ENCODE results near the gene DIP2B. TPM values are rescaled to one million over a fixed set of nuclear protein-coding genes. Genes with fewer than 3 reads are reported as not detected.

The DIP2B gene
- total RNA-seq, 1 experiment from 2014 or later = 26.1 TPM

DNA sequence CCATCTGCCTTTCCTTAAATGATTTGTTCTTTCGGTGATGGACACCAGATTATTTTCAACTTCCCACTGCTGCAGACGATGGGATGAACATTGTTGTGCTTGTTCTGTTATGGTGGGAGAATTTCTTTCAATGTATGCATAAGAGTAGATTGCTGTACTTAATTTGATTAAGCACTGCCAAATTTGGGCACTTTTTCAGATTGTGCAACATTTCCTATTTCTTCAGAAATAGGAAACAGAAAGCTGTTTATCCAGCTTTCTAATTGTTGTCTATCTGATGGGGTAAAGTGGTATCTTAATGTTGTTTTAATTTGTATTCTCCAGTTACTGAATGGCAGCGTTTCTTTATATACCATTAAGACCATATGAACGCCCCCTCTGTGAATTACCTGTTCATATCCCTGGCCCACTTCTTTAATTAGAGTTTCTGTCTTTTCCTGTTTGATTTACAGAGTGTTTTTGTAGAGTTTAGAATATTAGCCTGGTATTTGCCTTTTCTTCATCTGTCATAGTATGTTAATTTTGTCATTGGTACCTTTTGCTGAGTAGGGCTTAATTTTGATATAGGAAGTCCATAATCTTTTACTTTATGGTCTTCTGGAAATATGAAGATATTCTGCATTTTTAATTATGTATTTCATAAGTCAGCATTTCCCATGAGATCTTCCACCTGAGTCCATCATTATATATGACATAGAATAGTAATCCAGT, 59.6 kb downstream of the DIP2B start:
- H3K4me1 Mint-ChIP-seq = peaks cover 14% of the 10 kb centered on the region
- H3K27me3 Mint-ChIP-seq (ENCODE audit: low read depth) = no peaks in the 10 kb centered on the region
- no peak for DNase-seq (ENCODE audit: low spot score)
- TF ChIP-seq, protein P1, sequence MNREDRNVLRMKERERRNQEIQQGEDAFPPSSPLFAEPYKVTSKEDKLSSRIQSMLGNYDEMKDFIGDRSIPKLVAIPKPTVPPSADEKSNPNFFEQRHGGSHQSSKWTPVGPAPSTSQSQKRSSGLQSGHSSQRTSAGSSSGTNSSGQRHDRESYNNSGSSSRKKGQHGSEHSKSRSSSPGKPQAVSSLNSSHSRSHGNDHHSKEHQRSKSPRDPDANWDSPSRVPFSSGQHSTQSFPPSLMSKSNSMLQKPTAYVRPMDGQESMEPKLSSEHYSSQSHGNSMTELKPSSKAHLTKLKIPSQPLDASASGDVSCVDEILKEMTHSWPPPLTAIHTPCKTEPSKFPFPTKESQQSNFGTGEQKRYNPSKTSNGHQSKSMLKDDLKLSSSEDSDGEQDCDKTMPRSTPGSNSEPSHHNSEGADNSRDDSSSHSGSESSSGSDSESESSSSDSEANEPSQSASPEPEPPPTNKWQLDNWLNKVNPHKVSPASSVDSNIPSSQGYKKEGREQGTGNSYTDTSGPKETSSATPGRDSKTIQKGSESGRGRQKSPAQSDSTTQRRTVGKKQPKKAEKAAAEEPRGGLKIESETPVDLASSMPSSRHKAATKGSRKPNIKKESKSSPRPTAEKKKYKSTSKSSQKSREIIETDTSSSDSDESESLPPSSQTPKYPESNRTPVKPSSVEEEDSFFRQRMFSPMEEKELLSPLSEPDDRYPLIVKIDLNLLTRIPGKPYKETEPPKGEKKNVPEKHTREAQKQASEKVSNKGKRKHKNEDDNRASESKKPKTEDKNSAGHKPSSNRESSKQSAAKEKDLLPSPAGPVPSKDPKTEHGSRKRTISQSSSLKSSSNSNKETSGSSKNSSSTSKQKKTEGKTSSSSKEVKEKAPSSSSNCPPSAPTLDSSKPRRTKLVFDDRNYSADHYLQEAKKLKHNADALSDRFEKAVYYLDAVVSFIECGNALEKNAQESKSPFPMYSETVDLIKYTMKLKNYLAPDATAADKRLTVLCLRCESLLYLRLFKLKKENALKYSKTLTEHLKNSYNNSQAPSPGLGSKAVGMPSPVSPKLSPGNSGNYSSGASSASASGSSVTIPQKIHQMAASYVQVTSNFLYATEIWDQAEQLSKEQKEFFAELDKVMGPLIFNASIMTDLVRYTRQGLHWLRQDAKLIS (CRISPR knock-in tag; IDR thresholded peaks at IDR 0.05; ENCODE audit: borderline replicate concordance) = no peak
- TF ChIP-seq, protein P2, sequence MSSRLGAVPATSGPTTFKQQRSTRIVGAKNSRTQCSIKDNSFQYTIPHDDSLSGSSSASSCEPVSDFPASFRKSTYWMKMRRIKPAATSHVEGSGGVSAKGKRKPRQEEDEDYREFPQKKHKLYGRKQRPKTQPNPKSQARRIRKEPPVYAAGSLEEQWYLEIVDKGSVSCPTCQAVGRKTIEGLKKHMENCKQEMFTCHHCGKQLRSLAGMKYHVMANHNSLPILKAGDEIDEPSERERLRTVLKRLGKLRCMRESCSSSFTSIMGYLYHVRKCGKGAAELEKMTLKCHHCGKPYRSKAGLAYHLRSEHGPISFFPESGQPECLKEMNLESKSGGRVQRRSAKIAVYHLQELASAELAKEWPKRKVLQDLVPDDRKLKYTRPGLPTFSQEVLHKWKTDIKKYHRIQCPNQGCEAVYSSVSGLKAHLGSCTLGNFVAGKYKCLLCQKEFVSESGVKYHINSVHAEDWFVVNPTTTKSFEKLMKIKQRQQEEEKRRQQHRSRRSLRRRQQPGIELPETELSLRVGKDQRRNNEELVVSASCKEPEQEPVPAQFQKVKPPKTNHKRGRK (CRISPR knock-in tag; IDR thresholded peaks at IDR 0.05; ENCODE audit: borderline replicate concordance) = no peak
- TF ChIP-seq FOXJ3 (CRISPR knock-in tag; IDR thresholded peaks at IDR 0.05; ENCODE audit: borderline replicate concordance) (no peak), NFYB (CRISPR knock-in tag; conservative IDR thresholded peaks at IDR 0.05; ENCODE audit: low read depth) (no peak), ZNF416 (CRISPR knock-in tag; IDR thresholded peaks at IDR 0.05) (no peak), ZNF263 (CRISPR knock-in tag; IDR thresholded peaks at IDR 0.05; ENCODE audit: low read depth) (no peak), IRF2 (CRISPR knock-in tag; IDR thresholded peaks at IDR 0.05; ENCODE audit: borderline replicate concordance, low read depth) (no peak), ETV6 (CRISPR knock-in tag; IDR thresholded peaks at IDR 0.05) (no peak), NR2C2 (CRISPR knock-in tag; IDR thresholded peaks at IDR 0.05) (no peak), GTF2I (CRISPR knock-in tag; conservative IDR thresholded peaks at IDR 0.05) (no peak)
- TF ChIP-seq, protein P3, sequence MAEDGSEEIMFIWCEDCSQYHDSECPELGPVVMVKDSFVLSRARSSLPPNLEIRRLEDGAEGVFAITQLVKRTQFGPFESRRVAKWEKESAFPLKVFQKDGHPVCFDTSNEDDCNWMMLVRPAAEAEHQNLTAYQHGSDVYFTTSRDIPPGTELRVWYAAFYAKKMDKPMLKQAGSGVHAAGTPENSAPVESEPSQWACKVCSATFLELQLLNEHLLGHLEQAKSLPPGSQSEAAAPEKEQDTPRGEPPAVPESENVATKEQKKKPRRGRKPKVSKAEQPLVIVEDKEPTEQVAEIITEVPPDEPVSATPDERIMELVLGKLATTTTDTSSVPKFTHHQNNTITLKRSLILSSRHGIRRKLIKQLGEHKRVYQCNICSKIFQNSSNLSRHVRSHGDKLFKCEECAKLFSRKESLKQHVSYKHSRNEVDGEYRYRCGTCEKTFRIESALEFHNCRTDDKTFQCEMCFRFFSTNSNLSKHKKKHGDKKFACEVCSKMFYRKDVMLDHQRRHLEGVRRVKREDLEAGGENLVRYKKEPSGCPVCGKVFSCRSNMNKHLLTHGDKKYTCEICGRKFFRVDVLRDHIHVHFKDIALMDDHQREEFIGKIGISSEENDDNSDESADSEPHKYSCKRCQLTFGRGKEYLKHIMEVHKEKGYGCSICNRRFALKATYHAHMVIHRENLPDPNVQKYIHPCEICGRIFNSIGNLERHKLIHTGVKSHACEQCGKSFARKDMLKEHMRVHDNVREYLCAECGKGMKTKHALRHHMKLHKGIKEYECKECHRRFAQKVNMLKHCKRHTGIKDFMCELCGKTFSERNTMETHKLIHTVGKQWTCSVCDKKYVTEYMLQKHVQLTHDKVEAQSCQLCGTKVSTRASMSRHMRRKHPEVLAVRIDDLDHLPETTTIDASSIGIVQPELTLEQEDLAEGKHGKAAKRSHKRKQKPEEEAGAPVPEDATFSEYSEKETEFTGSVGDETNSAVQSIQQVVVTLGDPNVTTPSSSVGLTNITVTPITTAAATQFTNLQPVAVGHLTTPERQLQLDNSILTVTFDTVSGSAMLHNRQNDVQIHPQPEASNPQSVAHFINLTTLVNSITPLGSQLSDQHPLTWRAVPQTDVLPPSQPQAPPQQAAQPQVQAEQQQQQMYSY (CRISPR knock-in tag; IDR thresholded peaks at IDR 0.05) = no peak
- TF ChIP-seq, protein P4, sequence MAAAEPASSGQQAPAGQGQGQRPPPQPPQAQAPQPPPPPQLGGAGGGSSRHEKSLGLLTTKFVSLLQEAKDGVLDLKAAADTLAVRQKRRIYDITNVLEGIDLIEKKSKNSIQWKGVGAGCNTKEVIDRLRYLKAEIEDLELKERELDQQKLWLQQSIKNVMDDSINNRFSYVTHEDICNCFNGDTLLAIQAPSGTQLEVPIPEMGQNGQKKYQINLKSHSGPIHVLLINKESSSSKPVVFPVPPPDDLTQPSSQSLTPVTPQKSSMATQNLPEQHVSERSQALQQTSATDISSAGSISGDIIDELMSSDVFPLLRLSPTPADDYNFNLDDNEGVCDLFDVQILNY (CRISPR knock-in tag; IDR thresholded peaks at IDR 0.05) = no peak
- TF ChIP-seq, protein P5, sequence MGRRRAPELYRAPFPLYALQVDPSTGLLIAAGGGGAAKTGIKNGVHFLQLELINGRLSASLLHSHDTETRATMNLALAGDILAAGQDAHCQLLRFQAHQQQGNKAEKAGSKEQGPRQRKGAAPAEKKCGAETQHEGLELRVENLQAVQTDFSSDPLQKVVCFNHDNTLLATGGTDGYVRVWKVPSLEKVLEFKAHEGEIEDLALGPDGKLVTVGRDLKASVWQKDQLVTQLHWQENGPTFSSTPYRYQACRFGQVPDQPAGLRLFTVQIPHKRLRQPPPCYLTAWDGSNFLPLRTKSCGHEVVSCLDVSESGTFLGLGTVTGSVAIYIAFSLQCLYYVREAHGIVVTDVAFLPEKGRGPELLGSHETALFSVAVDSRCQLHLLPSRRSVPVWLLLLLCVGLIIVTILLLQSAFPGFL (CRISPR knock-in tag; IDR thresholded peaks at IDR 0.05; ENCODE audit: borderline replicate concordance) = no peak
- TF ChIP-seq, protein P6, sequence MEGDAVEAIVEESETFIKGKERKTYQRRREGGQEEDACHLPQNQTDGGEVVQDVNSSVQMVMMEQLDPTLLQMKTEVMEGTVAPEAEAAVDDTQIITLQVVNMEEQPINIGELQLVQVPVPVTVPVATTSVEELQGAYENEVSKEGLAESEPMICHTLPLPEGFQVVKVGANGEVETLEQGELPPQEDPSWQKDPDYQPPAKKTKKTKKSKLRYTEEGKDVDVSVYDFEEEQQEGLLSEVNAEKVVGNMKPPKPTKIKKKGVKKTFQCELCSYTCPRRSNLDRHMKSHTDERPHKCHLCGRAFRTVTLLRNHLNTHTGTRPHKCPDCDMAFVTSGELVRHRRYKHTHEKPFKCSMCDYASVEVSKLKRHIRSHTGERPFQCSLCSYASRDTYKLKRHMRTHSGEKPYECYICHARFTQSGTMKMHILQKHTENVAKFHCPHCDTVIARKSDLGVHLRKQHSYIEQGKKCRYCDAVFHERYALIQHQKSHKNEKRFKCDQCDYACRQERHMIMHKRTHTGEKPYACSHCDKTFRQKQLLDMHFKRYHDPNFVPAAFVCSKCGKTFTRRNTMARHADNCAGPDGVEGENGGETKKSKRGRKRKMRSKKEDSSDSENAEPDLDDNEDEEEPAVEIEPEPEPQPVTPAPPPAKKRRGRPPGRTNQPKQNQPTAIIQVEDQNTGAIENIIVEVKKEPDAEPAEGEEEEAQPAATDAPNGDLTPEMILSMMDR (IDR thresholded peaks at IDR 0.05) = no peak
- TF ChIP-seq, protein P7, sequence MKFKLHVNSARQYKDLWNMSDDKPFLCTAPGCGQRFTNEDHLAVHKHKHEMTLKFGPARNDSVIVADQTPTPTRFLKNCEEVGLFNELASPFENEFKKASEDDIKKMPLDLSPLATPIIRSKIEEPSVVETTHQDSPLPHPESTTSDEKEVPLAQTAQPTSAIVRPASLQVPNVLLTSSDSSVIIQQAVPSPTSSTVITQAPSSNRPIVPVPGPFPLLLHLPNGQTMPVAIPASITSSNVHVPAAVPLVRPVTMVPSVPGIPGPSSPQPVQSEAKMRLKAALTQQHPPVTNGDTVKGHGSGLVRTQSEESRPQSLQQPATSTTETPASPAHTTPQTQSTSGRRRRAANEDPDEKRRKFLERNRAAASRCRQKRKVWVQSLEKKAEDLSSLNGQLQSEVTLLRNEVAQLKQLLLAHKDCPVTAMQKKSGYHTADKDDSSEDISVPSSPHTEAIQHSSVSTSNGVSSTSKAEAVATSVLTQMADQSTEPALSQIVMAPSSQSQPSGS (CRISPR knock-in tag; IDR thresholded peaks at IDR 0.05; ENCODE audit: borderline replicate concordance, low read depth) = no peak
- CTCF ChIA-PET = no interaction called here
- H3K4me3 Mint-ChIP-seq = no peak overlapping the region
- H3K27ac Mint-ChIP-seq = no peak overlapping the region
- ATAC-seq = no peak
- POLR2A ChIA-PET = no interaction called here
- H3K9me3 Mint-ChIP-seq = no peaks in the 10 kb centered on the region; the same call in 1 of the 2 replicates
- H3K36me3 Mint-ChIP-seq = no peaks in the 10 kb centered on the region
